ENCODE data around the gene GRIN2A. TPM values are rescaled to one million over a fixed set of nuclear protein-coding genes. Genes with fewer than 3 reads are reported as not detected.
"Not testable (repeated sequence)": the region's sequence is repeated elsewhere in the genome, so short reads cannot be mapped to it uniquely, and the experiment has no call there.

GRIN2A gene
- polyA plus RNA-seq, 1 experiment, result not detected

GRCh38 chr16:9895817-9896216 lies 286.4 kb downstream of the GRIN2A start:
- H3K36me3 ChIP-seq (ENCODE audit: control insufficient read depth, insufficient read depth, low read length), result no peaks in the 10 kb centered on the region
- ChIA-PET CTCF (no interaction called here), POLR2A (no interaction called here)
- no peaks in the 10 kb centered on the region for H3K27me3 ChIP-seq (ENCODE audit: control insufficient read depth, insufficient read depth, low read length)
- H3K4me3 ChIP-seq (ENCODE audit: low read depth, low read length), result no peak overlapping the region
- no peak for TF ChIP-seq CTCF (IDR thresholded peaks at IDR 0.05; ENCODE audit: insufficient read depth, low read depth, low read length)
- no peak for DNase-seq (ENCODE audit: low read depth)

DNA sequence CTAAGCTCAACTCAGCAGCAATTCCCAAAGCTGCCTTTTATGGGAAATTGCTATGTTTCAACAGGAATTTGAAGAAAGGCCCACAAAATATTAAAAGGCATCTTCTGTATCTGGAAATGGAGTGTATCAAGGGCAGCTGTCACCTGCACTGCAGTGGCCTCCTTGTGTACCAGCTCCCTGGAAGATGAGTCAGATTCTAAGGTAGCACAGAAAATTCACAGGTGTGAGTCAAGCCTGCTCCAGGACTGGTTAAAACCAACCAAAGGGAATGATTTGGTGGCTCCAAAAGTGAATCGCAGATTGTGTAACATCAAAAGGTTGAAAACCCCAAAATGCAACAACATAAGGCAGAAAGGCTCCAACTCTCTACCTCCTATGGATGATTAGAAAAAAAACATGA lies 296.4 kb downstream of the GRIN2A start:
- POLR2A ChIA-PET, result no interaction called here
- DNase-seq (ENCODE audit: low read depth), result no peak
- no peaks in the 10 kb centered on the region for H3K36me3 ChIP-seq (ENCODE audit: control insufficient read depth, insufficient read depth, low read length)
- H3K27me3 ChIP-seq (ENCODE audit: control insufficient read depth, insufficient read depth, low read length), result no peaks in the 10 kb centered on the region
- no peak overlapping the region for H3K4me3 ChIP-seq (ENCODE audit: low read depth, low read length)
- TF ChIP-seq CTCF (IDR thresholded peaks at IDR 0.05; ENCODE audit: insufficient read depth, low read depth, low read length), result no peak
- CTCF ChIA-PET, result interaction anchor here (0.6 kb wide), 1 partner anchor 47 kb away, joined by 3 read pairs; no protein-coding TSS in a partner anchor

- H3K4me3 ChIP-seq (ENCODE audit: low read depth, low read length), result no peak overlapping the region
Observed at GRCh38 chr16:9885467-9885866, 296.8 kb downstream of the GRIN2A start.

DNA sequence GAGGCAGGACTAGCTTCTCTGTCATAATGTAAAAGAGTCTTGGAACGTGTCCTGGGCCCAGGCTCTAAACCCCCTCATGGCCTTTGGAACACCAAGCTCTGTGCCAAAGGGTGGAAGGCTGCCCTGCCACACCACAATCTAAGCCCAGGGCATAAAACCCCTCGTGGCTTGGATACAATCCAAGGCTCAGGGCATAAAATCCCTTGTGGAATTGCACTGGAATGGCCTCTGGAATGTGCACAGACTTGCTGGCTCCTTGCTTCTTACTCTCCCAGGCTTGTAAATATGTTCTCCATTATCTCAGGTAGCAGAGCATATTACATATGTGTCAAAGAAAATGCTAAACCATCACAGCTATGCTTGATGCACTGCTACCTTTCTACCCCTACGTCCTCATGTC lies 306.2 kb downstream of the GRIN2A start:
- H3K4me3 ChIP-seq (ENCODE audit: low read depth, low read length); POLR2A ChIA-PET; H3K36me3 ChIP-seq (ENCODE audit: control insufficient read depth, insufficient read depth, low read length); H3K27me3 ChIP-seq (ENCODE audit: control insufficient read depth, insufficient read depth, low read length); DNase-seq (ENCODE audit: low read depth); CTCF ChIA-PET: not testable (repeated sequence)

More at GRCh38 chr16:9885467-9885866, 296.8 kb downstream of the GRIN2A start:
- ChIA-PET CTCF (interaction anchor here (0.6 kb wide), 1 partner anchor 46 kb away, joined by 3 read pairs; no protein-coding TSS in a partner anchor), POLR2A (no interaction called here)
- no peak for DNase-seq (ENCODE audit: low read depth)
- no peaks in the 10 kb centered on the region for H3K27me3 ChIP-seq (ENCODE audit: control insufficient read depth, insufficient read depth, low read length)
- no peaks in the 10 kb centered on the region for H3K36me3 ChIP-seq (ENCODE audit: control insufficient read depth, insufficient read depth, low read length)
- no peak for TF ChIP-seq CTCF (IDR thresholded peaks at IDR 0.05; ENCODE audit: insufficient read depth, low read depth, low read length)

- ChIA-PET CTCF (no interaction called here), POLR2A (no interaction called here)
- no peak for TF ChIP-seq CTCF (IDR thresholded peaks at IDR 0.05; ENCODE audit: insufficient read depth, low read depth, low read length)
- Histone ChIP-seq H3K36me3 (ENCODE audit: control insufficient read depth, insufficient read depth, low read length) (no peaks in the 10 kb centered on the region), H3K27me3 (ENCODE audit: control insufficient read depth, insufficient read depth, low read length) (no peaks in the 10 kb centered on the region), H3K4me3 (ENCODE audit: low read depth, low read length) (no peak overlapping the region)
- DNase-seq (ENCODE audit: low read depth), result no peak
Observed at GRCh38 chr16:9874219-9874618, 308.0 kb downstream of the GRIN2A start.

- TF ChIP-seq CTCF (IDR thresholded peaks at IDR 0.05; ENCODE audit: insufficient read depth, low read depth, low read length), result no peak
- DNase-seq (ENCODE audit: low read depth), result no peak
- Histone ChIP-seq H3K36me3 (ENCODE audit: control insufficient read depth, insufficient read depth, low read length) (no peaks in the 10 kb centered on the region), H3K27me3 (ENCODE audit: control insufficient read depth, insufficient read depth, low read length) (no peaks in the 10 kb centered on the region), H3K4me3 (ENCODE audit: low read depth, low read length) (no peak overlapping the region)
- POLR2A ChIA-PET, result no interaction called here
- CTCF ChIA-PET, result interaction anchor here (1.0 kb wide), 1 partner anchor 10 kb away, joined by 3 read pairs; no protein-coding TSS in a partner anchor
Observed at GRCh38 chr16:9870962-9871361, 311.3 kb downstream of the GRIN2A start.
